KOPT-K1 (cell line): ENCODE results near the gene SPTLC3.
"Not testable (repeated sequence)": the region's sequence is repeated elsewhere in the genome, so short reads cannot be mapped to it uniquely, and the experiment has no call there.

Experiments used
- H3K27ac ChIP-seq: fragments of 200-600 bp; sonication (generic); 2 replicates; pipeline ENCODE4 v1.5.1; 2016; ENCODE audit warnings: antibody characterized with exemption, mild to moderate bottlenecking, low read depth, low read length; ENCODE audit not compliant: poor library complexity, severe bottlenecking
- H3K36me3 ChIP-seq: fragments of 200-600 bp; sonication (generic); 2 replicates; pipeline ENCODE4 v1.5.1; 2017; ENCODE audit warnings: antibody characterized with exemption, mild to moderate bottlenecking, low read length, moderate library complexity; ENCODE audit not compliant: insufficient read depth
- H3K9me3 ChIP-seq: fragments of 200-600 bp; sonication (generic); 2 replicates; pipeline ENCODE4 v1.5.1; 2017; ENCODE audit warnings: antibody characterized with exemption, low read length, mild to moderate bottlenecking; ENCODE audit not compliant: insufficient read depth, poor library complexity, severe bottlenecking

Gene SPTLC3

GRCh38 chr20:12977328-12978125 is 31.2 kb upstream of the SPTLC3 start:
- no peak overlapping the region for H3K27ac ChIP-seq
- H3K9me3 ChIP-seq: no peaks in the 10 kb centered on the region
- no peaks in the 10 kb centered on the region for H3K36me3 ChIP-seq

DNA sequence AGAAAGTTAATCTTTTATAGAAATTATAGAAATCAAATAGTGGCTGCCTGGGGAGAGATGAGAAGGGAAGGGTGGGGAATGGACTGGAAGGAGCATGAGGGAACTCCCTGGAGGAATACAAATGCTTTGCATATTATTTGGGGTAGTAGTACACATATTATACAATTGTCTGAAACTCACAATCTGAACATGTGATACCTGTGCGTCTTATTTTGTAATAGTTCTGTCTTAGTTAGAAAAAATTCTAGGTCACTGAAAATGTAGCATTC is 30.7 kb upstream of the SPTLC3 start:
- Histone ChIP-seq H3K27ac (no peak overlapping the region), H3K9me3 (no peaks in the 10 kb centered on the region), H3K36me3 (no peaks in the 10 kb centered on the region)

DNA sequence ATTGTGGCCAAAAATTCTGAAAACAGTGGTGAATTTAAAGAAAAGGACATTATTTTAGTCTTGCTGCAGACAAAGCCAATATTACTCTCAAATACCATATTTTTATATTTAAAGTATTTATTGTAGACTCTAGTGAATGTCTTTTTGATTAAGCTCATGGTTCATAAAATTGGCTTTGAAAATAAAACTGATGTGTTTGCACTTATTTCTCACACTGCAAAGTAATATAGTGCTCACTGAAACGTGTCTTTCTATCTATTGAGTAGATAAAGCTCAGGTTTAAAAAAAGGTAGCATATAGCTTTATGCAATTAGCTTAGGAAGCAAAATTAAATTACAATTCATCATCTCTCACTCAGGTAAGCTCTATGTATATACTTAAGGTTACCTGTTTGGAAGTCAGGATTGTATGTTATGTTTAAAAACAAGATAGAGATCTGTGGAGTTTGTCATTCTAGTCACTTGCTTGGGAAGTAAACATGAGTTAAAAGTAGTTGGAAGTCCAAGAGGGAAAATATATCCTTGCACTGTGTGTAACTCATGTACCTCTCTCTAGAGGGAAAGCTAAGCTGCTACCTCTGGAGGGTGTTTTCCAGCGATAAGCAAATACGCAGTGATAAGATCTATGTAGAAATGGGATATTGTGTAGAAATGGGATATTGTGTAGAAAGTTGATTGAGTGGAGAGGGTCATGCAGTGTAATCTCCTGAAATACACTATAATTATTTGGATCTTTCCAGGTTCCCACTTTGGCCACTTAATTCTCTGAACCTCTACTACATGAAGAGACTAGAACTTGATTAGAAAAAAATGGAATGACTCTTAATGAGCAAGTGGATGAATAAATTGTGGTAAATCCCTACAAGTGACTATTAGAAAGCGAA is 29.9 kb upstream of the SPTLC3 start:
- H3K9me3 ChIP-seq: no peaks in the 10 kb centered on the region
- H3K27ac ChIP-seq: no peak overlapping the region
- H3K36me3 ChIP-seq: no peaks in the 10 kb centered on the region

DNA sequence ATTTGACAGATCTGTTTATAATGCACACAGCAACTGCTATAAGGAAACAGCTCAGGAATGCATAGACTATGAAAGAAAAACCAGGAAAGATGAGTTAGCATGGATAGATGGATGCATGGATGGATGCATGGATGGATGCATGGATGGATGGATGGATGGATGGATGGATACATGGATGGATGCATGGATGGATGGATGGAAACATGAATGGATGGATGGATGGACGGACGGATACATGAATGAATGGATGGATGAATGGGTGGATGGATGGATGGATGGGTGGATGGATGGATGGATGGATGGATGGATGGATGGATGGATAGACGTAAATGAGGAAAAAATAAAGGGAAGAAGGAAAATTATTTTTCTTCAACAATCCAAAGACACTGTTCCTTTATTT is 29.1 kb upstream of the SPTLC3 start:
- H3K27ac ChIP-seq, H3K36me3 ChIP-seq, H3K9me3 ChIP-seq: not testable (repeated sequence)

- no peak overlapping the region for H3K27ac ChIP-seq
- H3K9me3 ChIP-seq: no peaks in the 10 kb centered on the region
- no peaks in the 10 kb centered on the region for H3K36me3 ChIP-seq
These were observed 26.7 kb upstream of the SPTLC3 start for GRCh38 chr20:12982098-12982497.

GRCh38 chr20:12984069-12984765 is 24.6 kb upstream of the SPTLC3 start:
- no peak overlapping the region for H3K27ac ChIP-seq

DNA sequence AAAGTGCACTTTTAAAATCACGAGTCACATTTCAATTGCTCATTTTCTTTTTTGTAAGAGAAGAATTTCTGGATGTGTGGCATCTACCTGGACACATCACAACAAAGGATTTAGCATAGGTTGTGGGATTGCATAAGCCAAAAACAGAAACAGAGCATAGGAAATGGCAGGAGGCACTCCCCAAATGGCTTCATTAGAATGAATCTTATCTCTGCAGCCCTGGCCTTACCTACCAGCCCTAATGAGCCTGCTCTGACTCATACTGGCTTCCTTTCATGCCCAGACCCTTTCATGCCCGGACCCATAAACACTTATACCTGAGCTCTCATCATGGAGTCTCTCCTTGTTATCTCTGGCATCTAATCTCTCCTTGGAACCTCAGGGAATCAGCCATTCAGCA is 23.9 kb upstream of the SPTLC3 start:
- H3K36me3 ChIP-seq: no peaks in the 10 kb centered on the region
- H3K27ac ChIP-seq: no peak overlapping the region
- H3K9me3 ChIP-seq: no peaks in the 10 kb centered on the region

More at GRCh38 chr20:12984069-12984765, 24.6 kb upstream of the SPTLC3 start:
- no peaks in the 10 kb centered on the region for H3K36me3 ChIP-seq
- H3K9me3 ChIP-seq: no peaks in the 10 kb centered on the region

- Histone ChIP-seq H3K9me3 (no peaks in the 10 kb centered on the region), H3K27ac (no peak overlapping the region), H3K36me3 (no peaks in the 10 kb centered on the region)
These were observed 21.5 kb upstream of the SPTLC3 start for GRCh38 chr20:12987261-12987660.

DNA sequence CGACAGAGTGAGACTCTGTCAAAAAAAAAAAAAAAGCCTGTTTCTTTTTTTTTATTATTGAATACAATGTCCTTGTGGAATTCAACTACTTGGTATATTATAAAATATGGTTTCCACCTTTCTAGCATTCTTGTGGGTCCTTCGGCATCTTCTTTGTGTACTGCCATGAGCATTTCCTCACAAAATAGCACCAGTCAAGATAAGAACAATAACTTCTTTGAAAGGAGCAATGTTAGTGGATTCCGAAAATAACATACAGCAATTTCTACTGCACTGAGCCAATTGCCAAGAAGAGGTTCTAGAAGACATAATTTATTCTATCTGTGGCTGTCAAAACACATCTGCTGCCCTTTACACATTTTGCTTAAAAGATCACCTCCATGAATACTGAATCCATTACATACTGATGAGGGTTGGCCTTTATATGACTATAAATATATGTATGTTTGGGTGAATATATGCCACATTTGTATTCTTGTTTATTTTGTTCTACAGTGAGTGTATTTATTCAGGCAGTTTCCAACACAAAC is 19.1 kb upstream of the SPTLC3 start:
- Histone ChIP-seq H3K9me3 (no peaks in the 10 kb centered on the region), H3K36me3 (no peaks in the 10 kb centered on the region), H3K27ac (no peak overlapping the region)

- Histone ChIP-seq H3K27ac (no peak overlapping the region), H3K9me3 (no peaks in the 10 kb centered on the region), H3K36me3 (no peaks in the 10 kb centered on the region)
These were observed 11.6 kb upstream of the SPTLC3 start for GRCh38 chr20:12997128-12997655.

DNA sequence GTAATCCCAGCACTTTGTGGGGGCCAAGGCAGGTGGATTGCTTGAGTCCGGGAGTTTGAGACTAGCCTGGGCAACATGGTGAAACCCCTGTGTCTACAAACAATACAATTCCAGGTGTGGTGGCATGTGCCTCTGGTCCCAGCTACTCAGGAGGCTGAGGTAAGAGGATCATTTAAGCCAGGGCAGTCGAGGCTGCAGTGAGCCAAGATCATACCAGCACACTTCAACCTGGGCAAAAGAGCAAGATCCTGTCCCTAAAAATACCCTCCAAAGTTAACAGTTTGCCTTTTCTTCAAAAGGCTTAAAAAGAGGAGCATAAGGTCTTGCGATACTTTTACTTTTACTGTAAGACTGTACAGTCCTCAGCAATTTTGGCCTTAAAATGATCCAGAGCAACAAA is 10.7 kb upstream of the SPTLC3 start:
- H3K9me3 ChIP-seq: no peaks in the 10 kb centered on the region
- H3K36me3 ChIP-seq: no peaks in the 10 kb centered on the region
- H3K27ac ChIP-seq: no peak overlapping the region

GRCh38 chr20:12999201-12999600 is 9.6 kb upstream of the SPTLC3 start:
- H3K9me3 ChIP-seq: no peaks in the 10 kb centered on the region
- H3K36me3 ChIP-seq: no peaks in the 10 kb centered on the region
- no peak overlapping the region for H3K27ac ChIP-seq

GRCh38 chr20:13002251-13002650 is 6.5 kb upstream of the SPTLC3 start:
- Histone ChIP-seq H3K36me3 (no peaks in the 10 kb centered on the region), H3K9me3 (no peaks in the 10 kb centered on the region), H3K27ac (no peak overlapping the region)

- H3K36me3 ChIP-seq: no peaks in the 10 kb centered on the region
- H3K9me3 ChIP-seq: no peaks in the 10 kb centered on the region
- H3K27ac ChIP-seq: no peak overlapping the region
These were observed 1.9 kb upstream of the SPTLC3 start for GRCh38 chr20:13006825-13007224.

GRCh38 chr20:13007596-13007995 is 1.2 kb upstream of the SPTLC3 start:
- no peak overlapping the region for H3K27ac ChIP-seq
- no peaks in the 10 kb centered on the region for H3K36me3 ChIP-seq
- H3K9me3 ChIP-seq: no peaks in the 10 kb centered on the region
